HepG2 (cell line): Measurements from ENCODE around the gene WDR81. TPM values are rescaled to one million over a fixed set of nuclear protein-coding genes. Genes with fewer than 3 reads are reported as not detected.

Experiments used
- ELF1 ChIP-seq: sonication (generic); formaldehyde crosslinking; IDR thresholded peaks from 2 replicates; pipeline ENCODE4 v1.4.0; 2020; ENCODE audit warnings: missing genetic modification reagents
- FOXO1 ChIP-seq: sonication (generic); formaldehyde crosslinking; IDR thresholded peaks from 2 replicates; pipeline ENCODE4 v1.4.0; 2020; ENCODE audit warnings: missing genetic modification reagents
- KLF12 ChIP-seq: sonication (generic); formaldehyde crosslinking; IDR thresholded peaks from 2 replicates; pipeline ENCODE4 v1.4.0; 2020; ENCODE audit warnings: missing genetic modification reagents, borderline replicate concordance
- MED13 ChIP-seq: sonication (generic); formaldehyde crosslinking; IDR thresholded peaks from 2 replicates; pipeline ENCODE4 v1.5.0; 2020; ENCODE audit warnings: missing genetic modification reagents
- MIXL1 ChIP-seq: IDR thresholded peaks from 2 replicates; pipeline ENCODE4 v1.6.1; 2016
- NR2F6 ChIP-seq, 2 experiments: IDR thresholded peaks; 2 replicates each; pipeline ENCODE4 v1.6.1; 2016; ENCODE audit warnings: antibody characterized with exemption in 1 of 2, mild to moderate bottlenecking in 1 of 2
- PHF21A ChIP-seq: sonication (generic); formaldehyde crosslinking; IDR thresholded peaks from 2 replicates; pipeline ENCODE4 v1.5.0; 2020; ENCODE audit warnings: mild to moderate bottlenecking, missing genetic modification reagents
- SMAD3 ChIP-seq: sonication (generic); formaldehyde crosslinking; IDR thresholded peaks from 2 replicates; pipeline ENCODE4 v1.4.0; 2020; ENCODE audit warnings: missing genetic modification reagents
- SP2 ChIP-seq: sonication (generic); formaldehyde crosslinking; IDR thresholded peaks from 2 replicates; pipeline ENCODE4 v1.5.1; 2020; ENCODE audit warnings: mild to moderate bottlenecking, missing genetic modification reagents
- TOE1 ChIP-seq: sonication (generic); formaldehyde crosslinking; IDR thresholded peaks from 2 replicates; pipeline ENCODE4 v1.4.0; 2020; ENCODE audit warnings: mild to moderate bottlenecking, missing genetic modification reagents
- TP53 ChIP-seq: sonication (generic); formaldehyde crosslinking; conservative IDR thresholded peaks from 2 replicates; pipeline ENCODE4 v1.4.0; 2020; ENCODE audit warnings: missing genetic modification reagents
- ZNF235 ChIP-seq: sonication (generic); formaldehyde crosslinking; IDR thresholded peaks from 2 replicates; pipeline ENCODE4 v1.8.1; 2023; ENCODE audit warnings: mild to moderate bottlenecking, missing genetic modification reagents, borderline replicate concordance
- ZNF468 ChIP-seq: sonication (generic); formaldehyde crosslinking; IDR thresholded peaks from 2 replicates; pipeline ENCODE4 v1.8.0; 2022; ENCODE audit warnings: mild to moderate bottlenecking, moderate library complexity, missing genetic modification reagents
- polyA plus RNA-seq, 8 experiments: library from polyadenylated mRNA; depleted of rRNA in 3 of 8; stranded (reverse) in 7 of 8; unstranded in 1 of 8; fragments of >200 nt; fragmentation: Illumina TruSeq in 4 of 8; extraction: Trizol in 4 of 8; gene quantifications; 2 replicates each; pipeline versions ENCODE4 v1.2.1 to v1.2.3, GENCODE V29; 2011 to 2016; ENCODE audit warnings: low read depth in 4 of 8, missing spikeins in 1 of 8, mixed read lengths in 1 of 8; ENCODE audit not compliant: insufficient read depth in 1 of 8
- total RNA-seq, 5 experiments: library from RNA; depleted of rRNA; stranded (reverse); fragments of >200 nt; fragmentation: Illumina TruSeq; extraction: Trizol; gene quantifications; 2 replicates each; pipeline ENCODE4 v1.2.3, GENCODE V29; 2016; ENCODE audit warnings: low read depth in 1 of 5
- TF ChIP-seq, protein P1 (sequence below): sonication (generic); formaldehyde crosslinking; IDR thresholded peaks from 2 replicates; pipeline ENCODE4 v1.4.0; 2020; ENCODE audit warnings: missing genetic modification reagents
- TF ChIP-seq, protein P2 (sequence below): sonication (generic); formaldehyde crosslinking; IDR thresholded peaks from 2 replicates; pipeline ENCODE4 v1.5.1; 2020; ENCODE audit warnings: missing genetic modification reagents, mild to moderate bottlenecking, borderline replicate concordance
- TF ChIP-seq, protein P3 (sequence below): sonication (generic); formaldehyde crosslinking; IDR thresholded peaks from 2 replicates; pipeline ENCODE4 v1.4.0; 2020; ENCODE audit warnings: missing genetic modification reagents, low read depth, mild to moderate bottlenecking, borderline replicate concordance
- TF ChIP-seq, protein P4 (sequence below): sonication (generic); formaldehyde crosslinking; IDR thresholded peaks from 2 replicates; pipeline ENCODE4 v1.8.1; 2022; ENCODE audit warnings: low read depth, mild to moderate bottlenecking, missing genetic modification reagents
- TF ChIP-seq, protein P5 (sequence below): IDR thresholded peaks from 2 replicates; pipeline ENCODE4 v1.6.1; 2016; ENCODE audit warnings: low read depth, control low read depth
- TF ChIP-seq, protein P6 (sequence below): sonication (generic); formaldehyde crosslinking; IDR thresholded peaks from 2 replicates; pipeline ENCODE4 v1.5.0; 2020; ENCODE audit warnings: missing genetic modification reagents

The WDR81 gene
- total and polyA plus RNA-seq, 2 of the 13 experiments (the other 11 are each of a cell fraction or from before 2014, with no cell fraction given) = 9.1 to 16.7 TPM

DNA sequence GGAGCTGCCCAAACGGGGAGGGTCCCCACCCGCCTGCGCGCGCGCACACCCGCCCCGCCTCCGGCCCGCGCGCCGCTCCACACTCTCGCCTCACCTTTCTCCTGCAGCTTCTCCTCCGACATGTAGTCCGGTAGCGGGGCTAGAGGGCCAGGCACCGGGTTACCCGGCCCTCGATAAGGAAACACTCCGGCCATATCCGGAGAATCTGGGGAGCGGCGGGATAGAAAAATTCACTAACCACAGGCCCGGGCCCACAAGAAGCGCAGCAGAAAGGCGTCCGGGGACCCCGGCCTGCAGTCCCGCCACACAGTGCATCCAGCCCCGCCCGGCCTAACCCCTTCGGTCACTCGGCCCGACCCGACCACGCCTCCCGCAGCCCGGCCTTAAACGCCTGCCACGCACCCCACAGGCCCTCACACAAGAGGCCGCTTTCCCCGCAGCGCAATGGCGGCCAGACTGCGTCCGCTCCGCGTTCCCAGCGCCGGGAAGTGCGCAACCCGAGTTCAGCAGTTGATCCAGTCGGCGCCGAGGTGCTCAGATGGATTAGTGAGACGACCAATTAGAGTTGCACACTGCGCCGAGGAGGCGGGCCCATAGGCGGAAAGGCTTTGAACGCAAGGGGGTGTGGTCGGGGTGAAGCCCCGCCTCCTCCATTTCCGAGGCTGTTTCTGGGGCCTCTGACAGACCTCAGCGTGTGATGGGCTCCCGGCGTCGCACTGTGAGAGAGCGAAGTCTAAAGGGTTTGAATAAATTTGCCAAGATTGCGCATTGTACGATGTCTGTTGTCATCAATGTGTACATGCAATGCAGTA, 39.9 kb upstream of the WDR81 start, which contains the start of gene PRPF8 (continued):
- TF ChIP-seq, protein P1, sequence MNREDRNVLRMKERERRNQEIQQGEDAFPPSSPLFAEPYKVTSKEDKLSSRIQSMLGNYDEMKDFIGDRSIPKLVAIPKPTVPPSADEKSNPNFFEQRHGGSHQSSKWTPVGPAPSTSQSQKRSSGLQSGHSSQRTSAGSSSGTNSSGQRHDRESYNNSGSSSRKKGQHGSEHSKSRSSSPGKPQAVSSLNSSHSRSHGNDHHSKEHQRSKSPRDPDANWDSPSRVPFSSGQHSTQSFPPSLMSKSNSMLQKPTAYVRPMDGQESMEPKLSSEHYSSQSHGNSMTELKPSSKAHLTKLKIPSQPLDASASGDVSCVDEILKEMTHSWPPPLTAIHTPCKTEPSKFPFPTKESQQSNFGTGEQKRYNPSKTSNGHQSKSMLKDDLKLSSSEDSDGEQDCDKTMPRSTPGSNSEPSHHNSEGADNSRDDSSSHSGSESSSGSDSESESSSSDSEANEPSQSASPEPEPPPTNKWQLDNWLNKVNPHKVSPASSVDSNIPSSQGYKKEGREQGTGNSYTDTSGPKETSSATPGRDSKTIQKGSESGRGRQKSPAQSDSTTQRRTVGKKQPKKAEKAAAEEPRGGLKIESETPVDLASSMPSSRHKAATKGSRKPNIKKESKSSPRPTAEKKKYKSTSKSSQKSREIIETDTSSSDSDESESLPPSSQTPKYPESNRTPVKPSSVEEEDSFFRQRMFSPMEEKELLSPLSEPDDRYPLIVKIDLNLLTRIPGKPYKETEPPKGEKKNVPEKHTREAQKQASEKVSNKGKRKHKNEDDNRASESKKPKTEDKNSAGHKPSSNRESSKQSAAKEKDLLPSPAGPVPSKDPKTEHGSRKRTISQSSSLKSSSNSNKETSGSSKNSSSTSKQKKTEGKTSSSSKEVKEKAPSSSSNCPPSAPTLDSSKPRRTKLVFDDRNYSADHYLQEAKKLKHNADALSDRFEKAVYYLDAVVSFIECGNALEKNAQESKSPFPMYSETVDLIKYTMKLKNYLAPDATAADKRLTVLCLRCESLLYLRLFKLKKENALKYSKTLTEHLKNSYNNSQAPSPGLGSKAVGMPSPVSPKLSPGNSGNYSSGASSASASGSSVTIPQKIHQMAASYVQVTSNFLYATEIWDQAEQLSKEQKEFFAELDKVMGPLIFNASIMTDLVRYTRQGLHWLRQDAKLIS (CRISPR knock-in tag) = no peak
- TF ChIP-seq, protein P2, sequence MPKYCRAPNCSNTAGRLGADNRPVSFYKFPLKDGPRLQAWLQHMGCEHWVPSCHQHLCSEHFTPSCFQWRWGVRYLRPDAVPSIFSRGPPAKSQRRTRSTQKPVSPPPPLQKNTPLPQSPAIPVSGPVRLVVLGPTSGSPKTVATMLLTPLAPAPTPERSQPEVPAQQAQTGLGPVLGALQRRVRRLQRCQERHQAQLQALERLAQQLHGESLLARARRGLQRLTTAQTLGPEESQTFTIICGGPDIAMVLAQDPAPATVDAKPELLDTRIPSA (CRISPR knock-in tag) = no peak
- no peak for TF ChIP-seq PHF21A (CRISPR knock-in tag)
- no peak for TF ChIP-seq ZNF235 (CRISPR knock-in tag)
- no peak for TF ChIP-seq TOE1
- TF ChIP-seq ELF1 (CRISPR knock-in tag) = peak; percentile 82
- TF ChIP-seq MED13 = 0 out of 2 replicates have a peak, but pooled peaks have one; percentile 10
- TF ChIP-seq, protein P3, sequence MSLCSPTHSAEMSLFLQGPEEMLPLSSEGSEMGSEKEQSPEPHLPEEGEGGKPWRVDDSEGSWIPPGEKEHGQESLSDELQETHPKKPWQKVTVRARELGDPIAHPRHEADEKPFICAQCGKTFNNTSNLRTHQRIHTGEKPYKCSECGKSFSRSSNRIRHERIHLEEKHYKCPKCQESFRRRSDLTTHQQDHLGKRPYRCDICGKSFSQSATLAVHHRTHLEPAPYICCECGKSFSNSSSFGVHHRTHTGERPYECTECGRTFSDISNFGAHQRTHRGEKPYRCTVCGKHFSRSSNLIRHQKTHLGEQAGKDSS = peak; percentile 68; the same call in 1 of the 2 replicates
- TF ChIP-seq FOXO1 = peak; percentile 46; the same call in 1 of the 2 replicates
- TF ChIP-seq MIXL1 (CRISPR knock-in tag) = peak; percentile 12; the same call in 1 of the 2 replicates
- TF ChIP-seq NR2F6 (IDR thresholded peaks at IDR 0.05) = no peak
- TF ChIP-seq NR2F6 (CRISPR knock-in tag; IDR thresholded peaks at IDR 0.05) = no peak; the same call in 1 of the 2 replicates
- peak; percentile 99 for TF ChIP-seq SP2 (CRISPR knock-in tag)
- TF ChIP-seq, protein P4, sequence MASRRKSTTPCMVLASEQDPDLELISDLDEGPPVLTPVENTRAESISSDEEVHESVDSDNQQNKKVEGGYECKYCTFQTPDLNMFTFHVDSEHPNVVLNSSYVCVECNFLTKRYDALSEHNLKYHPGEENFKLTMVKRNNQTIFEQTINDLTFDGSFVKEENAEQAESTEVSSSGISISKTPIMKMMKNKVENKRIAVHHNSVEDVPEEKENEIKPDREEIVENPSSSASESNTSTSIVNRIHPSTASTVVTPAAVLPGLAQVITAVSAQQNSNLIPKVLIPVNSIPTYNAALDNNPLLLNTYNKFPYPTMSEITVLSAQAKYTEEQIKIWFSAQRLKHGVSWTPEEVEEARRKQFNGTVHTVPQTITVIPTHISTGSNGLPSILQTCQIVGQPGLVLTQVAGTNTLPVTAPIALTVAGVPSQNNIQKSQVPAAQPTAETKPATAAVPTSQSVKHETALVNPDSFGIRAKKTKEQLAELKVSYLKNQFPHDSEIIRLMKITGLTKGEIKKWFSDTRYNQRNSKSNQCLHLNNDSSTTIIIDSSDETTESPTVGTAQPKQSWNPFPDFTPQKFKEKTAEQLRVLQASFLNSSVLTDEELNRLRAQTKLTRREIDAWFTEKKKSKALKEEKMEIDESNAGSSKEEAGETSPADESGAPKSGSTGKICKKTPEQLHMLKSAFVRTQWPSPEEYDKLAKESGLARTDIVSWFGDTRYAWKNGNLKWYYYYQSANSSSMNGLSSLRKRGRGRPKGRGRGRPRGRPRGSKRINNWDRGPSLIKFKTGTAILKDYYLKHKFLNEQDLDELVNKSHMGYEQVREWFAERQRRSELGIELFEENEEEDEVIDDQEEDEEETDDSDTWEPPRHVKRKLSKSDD (CRISPR knock-in tag) = peak; percentile 85
- TF ChIP-seq, protein P5, sequence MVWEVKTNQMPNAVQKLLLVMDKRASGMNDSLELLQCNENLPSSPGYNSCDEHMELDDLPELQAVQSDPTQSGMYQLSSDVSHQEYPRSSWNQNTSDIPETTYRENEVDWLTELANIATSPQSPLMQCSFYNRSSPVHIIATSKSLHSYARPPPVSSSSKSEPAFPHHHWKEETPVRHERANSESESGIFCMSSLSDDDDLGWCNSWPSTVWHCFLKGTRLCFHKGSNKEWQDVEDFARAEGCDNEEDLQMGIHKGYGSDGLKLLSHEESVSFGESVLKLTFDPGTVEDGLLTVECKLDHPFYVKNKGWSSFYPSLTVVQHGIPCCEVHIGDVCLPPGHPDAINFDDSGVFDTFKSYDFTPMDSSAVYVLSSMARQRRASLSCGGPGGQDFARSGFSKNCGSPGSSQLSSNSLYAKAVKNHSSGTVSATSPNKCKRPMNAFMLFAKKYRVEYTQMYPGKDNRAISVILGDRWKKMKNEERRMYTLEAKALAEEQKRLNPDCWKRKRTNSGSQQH (CRISPR knock-in tag) = peak; percentile 81
- TF ChIP-seq TP53 (CRISPR knock-in tag) = no peak
- no peak for TF ChIP-seq KLF12 (CRISPR knock-in tag)
- TF ChIP-seq, protein P6, sequence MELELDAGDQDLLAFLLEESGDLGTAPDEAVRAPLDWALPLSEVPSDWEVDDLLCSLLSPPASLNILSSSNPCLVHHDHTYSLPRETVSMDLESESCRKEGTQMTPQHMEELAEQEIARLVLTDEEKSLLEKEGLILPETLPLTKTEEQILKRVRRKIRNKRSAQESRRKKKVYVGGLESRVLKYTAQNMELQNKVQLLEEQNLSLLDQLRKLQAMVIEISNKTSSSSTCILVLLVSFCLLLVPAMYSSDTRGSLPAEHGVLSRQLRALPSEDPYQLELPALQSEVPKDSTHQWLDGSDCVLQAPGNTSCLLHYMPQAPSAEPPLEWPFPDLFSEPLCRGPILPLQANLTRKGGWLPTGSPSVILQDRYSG (CRISPR knock-in tag) = no peak
- TF ChIP-seq ZNF468 (CRISPR knock-in tag) = no peak
- TF ChIP-seq SMAD3 (CRISPR knock-in tag) = 0 out of 2 replicates have a peak, but pooled peaks have one; percentile 25
